SH-SY5Y (cell line): ENCODE data around the gene ARF1.

ENCODE experiments used
- GATA2 ChIP-seq: IDR thresholded peaks from 2 replicates; pipeline ENCODE4 v1.6.1; 2011; ENCODE audit warnings: mild to moderate bottlenecking, low read depth, low read length
- GATA3 ChIP-seq: IDR thresholded peaks from 2 replicates; pipeline ENCODE4 v1.6.1; 2011; ENCODE audit warnings: low read depth, mild to moderate bottlenecking, low read length, moderate library complexity

Gene ARF1

GRCh38 chr1:228095161-228095560 is 12.7 kb downstream of the ARF1 start:
- TF ChIP-seq GATA3 (no peak), GATA2 (no peak)

- TF ChIP-seq GATA3 (no peak), GATA2 (no peak)
These were observed 13.4 kb downstream of the ARF1 start for GRCh38 chr1:228095938-228096337.

- TF ChIP-seq GATA3: no peak
- TF ChIP-seq GATA2: no peak
These were observed 14.2 kb downstream of the ARF1 start for GRCh38 chr1:228096416-228097332.

- no peak for TF ChIP-seq GATA3
- TF ChIP-seq GATA2: no peak
These were observed 15.0 kb downstream of the ARF1 start for GRCh38 chr1:228097333-228098081.

- TF ChIP-seq GATA2 (no peak), GATA3 (no peak)
These were observed 15.9 kb downstream of the ARF1 start for GRCh38 chr1:228098323-228098931.

GRCh38 chr1:228099331-228099732 is 16.8 kb downstream of the ARF1 start:
- TF ChIP-seq GATA3 (no peak), GATA2 (no peak)

GRCh38 chr1:228100822-228101613 is 18.5 kb downstream of the ARF1 start:
- TF ChIP-seq GATA3 (no peak), GATA2 (no peak)

- TF ChIP-seq GATA3 (no peak), GATA2 (no peak)
These were observed 19.1 kb downstream of the ARF1 start for GRCh38 chr1:228101614-228101993.

GRCh38 chr1:228101994-228102790 is 19.7 kb downstream of the ARF1 start:
- no peak for TF ChIP-seq GATA2
- no peak for TF ChIP-seq GATA3

- TF ChIP-seq GATA2 (no peak), GATA3 (no peak)
These were observed 20.5 kb downstream of the ARF1 start, which contains the start of gene C1orf35 for GRCh38 chr1:228102791-228103620. Gene C1orf35, minus strand, starts transcription at chr1:228103325. Its CDS starts 98 bp downstream, at chr1:228103227.

GRCh38 chr1:228104526-228105269 is 22.2 kb downstream of the ARF1 start:
- TF ChIP-seq GATA3 (no peak), GATA2 (no peak)
